Astrocyte (in vitro differentiated cells and primary cell): ENCODE measurements around the gene ADCY4. TPM values are rescaled to one million over a fixed set of nuclear protein-coding genes. Genes with fewer than 3 reads are reported as not detected.

ENCODE experiments used
- DNase-seq: peaks from one replicate; pipeline ENCODE4 v3.0.0-alpha.2; 2010; ENCODE audit warnings: low read depth
- FAIRE-seq: peaks from 2 replicates; lab custom pipeline; 2011; peaks lifted over from hg19 to GRCh38; lab: Jason Lieb, UNC
- H2AFZ ChIP-seq: 2 replicates; pipeline ENCODE4 v1.6.0; 2012; ENCODE audit warnings: low read depth, low read length, inconsistent platforms
- H3K27ac ChIP-seq: 2 replicates; pipeline ENCODE4 v1.5.1; 2011; ENCODE audit warnings: low read depth, low read length, inconsistent platforms
- H3K27me3 ChIP-seq: 2 replicates; pipeline ENCODE4 v1.6.0; 2011; ENCODE audit warnings: low read length, inconsistent platforms; ENCODE audit not compliant: insufficient read depth
- H3K36me3 ChIP-seq: 2 replicates; pipeline ENCODE4 v1.5.1; 2011; ENCODE audit warnings: low read length, inconsistent platforms; ENCODE audit not compliant: insufficient read depth
- H3K4me1 ChIP-seq: 2 replicates; pipeline ENCODE4 v1.5.1; 2011; ENCODE audit warnings: low read length, inconsistent platforms; ENCODE audit not compliant: insufficient read depth
- H3K4me2 ChIP-seq: 2 replicates; pipeline ENCODE4 v1.6.0; 2012; ENCODE audit warnings: low read length, inconsistent platforms
- H3K4me3 ChIP-seq: 2 replicates; pipeline ENCODE4 v1.5.1; 2011; ENCODE audit warnings: low read depth, mild to moderate bottlenecking, low read length, inconsistent platforms; ENCODE audit not compliant: insufficient read depth
- H3K79me2 ChIP-seq: 2 replicates; pipeline ENCODE4 v1.6.0; 2012; ENCODE audit warnings: mild to moderate bottlenecking, low read length, inconsistent platforms; ENCODE audit not compliant: insufficient read depth
- H3K9ac ChIP-seq: 2 replicates; pipeline ENCODE4 v1.6.0; 2012; ENCODE audit warnings: mild to moderate bottlenecking, low read length, inconsistent platforms
- H3K9me3 ChIP-seq: 2 replicates; pipeline ENCODE4 v1.5.1; 2012; ENCODE audit warnings: low read depth, mild to moderate bottlenecking, low read length, inconsistent platforms; ENCODE audit not compliant: insufficient read depth
- H4K20me1 ChIP-seq: 2 replicates; pipeline ENCODE4 v1.6.0; 2012; ENCODE audit warnings: low read length, inconsistent platforms; ENCODE audit not compliant: insufficient read depth
- H3K27ac Mint-ChIP-seq: one replicate; pipeline ENCODE4 v1.8.0; 2021; ENCODE audit warnings: mild to moderate bottlenecking, mixed read lengths; ENCODE audit not compliant: unreplicated experiment
- H3K27me3 Mint-ChIP-seq: one replicate; pipeline ENCODE4 v1.8.0; 2021; ENCODE audit warnings: low read depth, mixed read lengths; ENCODE audit not compliant: unreplicated experiment
- H3K36me3 Mint-ChIP-seq: one replicate; pipeline ENCODE4 v1.8.0; 2021; ENCODE audit warnings: low read depth, mixed read lengths; ENCODE audit not compliant: unreplicated experiment
- H3K4me1 Mint-ChIP-seq: one replicate; pipeline ENCODE4 v1.8.0; 2021; ENCODE audit warnings: low read depth, mixed read lengths; ENCODE audit not compliant: unreplicated experiment
- H3K4me3 Mint-ChIP-seq: one replicate; pipeline ENCODE4 v1.8.0; 2021; ENCODE audit warnings: mild to moderate bottlenecking, moderate library complexity, mixed read lengths; ENCODE audit not compliant: unreplicated experiment
- H3K9me3 Mint-ChIP-seq: one replicate; pipeline ENCODE4 v1.8.0; 2021; ENCODE audit warnings: mild to moderate bottlenecking, mixed read lengths; ENCODE audit not compliant: unreplicated experiment
- EZH2 ChIP-seq: IDR thresholded peaks from 2 replicates; pipeline ENCODE4 v1.6.1; 2012; ENCODE audit warnings: mild to moderate bottlenecking, low read length, inconsistent platforms; ENCODE audit not compliant: insufficient read depth
- total RNA-seq: library from RNA; stranded (reverse); gene quantifications from 2 replicates; pipeline ENCODE4 v1.2.1, GENCODE V29; 2021
- TF ChIP-seq, protein P1 (sequence below): IDR thresholded peaks from 2 replicates; pipeline ENCODE4 v1.5.1; 2011; ENCODE audit warnings: low read depth, mild to moderate bottlenecking, inconsistent platforms, low read length, moderate library complexity; ENCODE audit not compliant: insufficient read depth

The ADCY4 gene
- total RNA-seq, 1 donor from 2014 or later = 0.32 TPM

DNA sequence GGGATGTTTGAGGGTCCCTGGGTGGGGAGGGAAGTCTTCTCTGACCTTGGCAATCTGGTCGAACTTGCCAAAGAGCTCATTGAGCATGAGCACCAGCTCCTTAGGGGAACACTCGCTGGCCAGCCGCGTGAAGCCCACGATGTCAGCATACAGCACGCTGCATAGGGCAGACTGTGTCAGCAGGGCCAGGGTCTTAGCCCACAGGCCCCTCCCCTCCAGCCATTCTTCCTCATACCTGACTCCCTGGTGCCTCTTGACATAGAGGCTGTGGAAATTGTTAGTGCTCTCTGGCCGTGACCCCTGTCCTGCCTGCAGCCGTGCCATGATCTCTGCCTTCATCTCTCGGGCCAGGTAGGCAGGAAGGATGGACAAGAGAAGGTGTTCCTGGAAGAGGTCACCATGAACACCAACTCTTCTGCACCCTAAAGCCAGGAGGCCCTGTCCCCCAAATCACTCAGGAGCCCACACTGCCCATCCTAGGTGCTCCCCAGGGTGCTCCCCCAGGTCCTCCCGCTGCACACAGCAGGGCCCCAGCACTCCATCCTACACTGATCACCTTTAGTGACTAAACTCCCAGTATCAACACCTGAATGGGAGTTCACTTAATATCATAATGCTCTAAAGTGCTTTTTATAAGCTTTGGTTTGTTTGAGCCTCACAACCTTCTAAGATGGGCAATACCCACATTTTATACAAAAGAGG is 3.7 kb downstream of the ADCY4 start:
- Histone ChIP-seq H3K9ac (no peak overlapping the region), H3K4me2 (no peak overlapping the region), H3K4me1 (peaks cover 16% of the 10 kb centered on the region), H3K27ac (no peak overlapping the region), H3K4me3 (no peak overlapping the region), H3K27me3 (peaks cover 35% of the 10 kb centered on the region), H3K79me2 (no peaks in the 10 kb centered on the region), H4K20me1 (no peaks in the 10 kb centered on the region), H3K9me3 (no peaks in the 10 kb centered on the region), H2AFZ (no peak overlapping the region), H3K36me3 (no peaks in the 10 kb centered on the region)
- peaks cover 3% of the 10 kb centered on the region for H3K9me3 Mint-ChIP-seq
- no peak overlapping the region for H3K4me3 Mint-ChIP-seq
- H3K4me1 Mint-ChIP-seq = no peaks in the 10 kb centered on the region
- no peak for DNase-seq
- H3K36me3 Mint-ChIP-seq = no peaks in the 10 kb centered on the region
- TF ChIP-seq, protein P1, sequence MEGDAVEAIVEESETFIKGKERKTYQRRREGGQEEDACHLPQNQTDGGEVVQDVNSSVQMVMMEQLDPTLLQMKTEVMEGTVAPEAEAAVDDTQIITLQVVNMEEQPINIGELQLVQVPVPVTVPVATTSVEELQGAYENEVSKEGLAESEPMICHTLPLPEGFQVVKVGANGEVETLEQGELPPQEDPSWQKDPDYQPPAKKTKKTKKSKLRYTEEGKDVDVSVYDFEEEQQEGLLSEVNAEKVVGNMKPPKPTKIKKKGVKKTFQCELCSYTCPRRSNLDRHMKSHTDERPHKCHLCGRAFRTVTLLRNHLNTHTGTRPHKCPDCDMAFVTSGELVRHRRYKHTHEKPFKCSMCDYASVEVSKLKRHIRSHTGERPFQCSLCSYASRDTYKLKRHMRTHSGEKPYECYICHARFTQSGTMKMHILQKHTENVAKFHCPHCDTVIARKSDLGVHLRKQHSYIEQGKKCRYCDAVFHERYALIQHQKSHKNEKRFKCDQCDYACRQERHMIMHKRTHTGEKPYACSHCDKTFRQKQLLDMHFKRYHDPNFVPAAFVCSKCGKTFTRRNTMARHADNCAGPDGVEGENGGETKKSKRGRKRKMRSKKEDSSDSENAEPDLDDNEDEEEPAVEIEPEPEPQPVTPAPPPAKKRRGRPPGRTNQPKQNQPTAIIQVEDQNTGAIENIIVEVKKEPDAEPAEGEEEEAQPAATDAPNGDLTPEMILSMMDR = no peak
- no peak for TF ChIP-seq EZH2
- peaks cover 64% of the 10 kb centered on the region for H3K27me3 Mint-ChIP-seq
- no peak for FAIRE-seq
- H3K27ac Mint-ChIP-seq = no peak overlapping the region

DNA sequence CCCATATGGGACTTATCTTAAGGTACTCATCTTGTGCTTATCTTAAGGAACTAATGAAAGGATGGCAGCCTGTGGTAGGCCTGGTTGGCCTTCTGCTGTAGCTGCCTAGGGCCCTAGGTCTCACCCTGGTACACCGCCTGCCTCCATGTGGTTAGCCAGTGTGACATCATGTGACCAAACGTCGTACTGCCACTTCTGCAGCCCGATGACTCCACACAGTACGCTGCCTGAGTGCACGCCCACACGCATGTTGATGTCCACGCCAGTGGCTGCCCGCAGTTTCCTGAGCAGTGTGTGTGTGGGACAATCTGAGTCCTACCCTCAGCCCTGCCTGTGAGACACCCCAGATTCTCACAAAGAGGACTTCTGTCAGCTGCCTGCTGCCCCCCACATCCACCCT is 5.1 kb downstream of the ADCY4 start:
- Mint-ChIP-seq H3K36me3 (no peaks in the 10 kb centered on the region), H3K9me3 (no peaks in the 10 kb centered on the region), H3K4me3 (no peak overlapping the region), H3K4me1 (no peaks in the 10 kb centered on the region), H3K27me3 (peaks cover 59% of the 10 kb centered on the region), H3K27ac (no peak overlapping the region)
- DNase-seq (no peak), FAIRE-seq (no peak)
- H3K79me2 ChIP-seq = no peaks in the 10 kb centered on the region
- no peak overlapping the region for H3K9ac ChIP-seq
- H2AFZ ChIP-seq = no peak overlapping the region
- peaks cover 27% of the 10 kb centered on the region for H3K27me3 ChIP-seq
- TF ChIP-seq EZH2 = no peak
- TF ChIP-seq, protein P1 = no peak
- H3K4me2 ChIP-seq = no peak overlapping the region
- peaks cover 16% of the 10 kb centered on the region for H3K4me1 ChIP-seq
- H3K27ac ChIP-seq = no peak overlapping the region
- no peaks in the 10 kb centered on the region for H3K36me3 ChIP-seq
- no peaks in the 10 kb centered on the region for H3K9me3 ChIP-seq
- H4K20me1 ChIP-seq = no peaks in the 10 kb centered on the region
- no peak overlapping the region for H3K4me3 ChIP-seq

- H3K4me1 Mint-ChIP-seq = no peaks in the 10 kb centered on the region
- no peaks in the 10 kb centered on the region for H3K9me3 Mint-ChIP-seq
- H3K36me3 ChIP-seq = no peaks in the 10 kb centered on the region
- no peak overlapping the region for H3K27ac Mint-ChIP-seq
- H3K4me3 Mint-ChIP-seq = no peak overlapping the region
- no peak overlapping the region for H3K9ac ChIP-seq
- H3K4me3 ChIP-seq = no peak overlapping the region
- H2AFZ ChIP-seq = no peak overlapping the region
- no peak overlapping the region for H3K4me2 ChIP-seq
- DNase-seq (no peak), FAIRE-seq (no peak)
- no peak for TF ChIP-seq EZH2
- TF ChIP-seq, protein P1 = no peak
- H3K4me1 ChIP-seq = peaks cover 15% of the 10 kb centered on the region
- H4K20me1 ChIP-seq = no peaks in the 10 kb centered on the region
- H3K27me3 Mint-ChIP-seq = peaks cover 56% of the 10 kb centered on the region
- H3K36me3 Mint-ChIP-seq = no peaks in the 10 kb centered on the region
- H3K27ac ChIP-seq = no peak overlapping the region
- no peaks in the 10 kb centered on the region for H3K9me3 ChIP-seq
- H3K27me3 ChIP-seq = peaks cover 22% of the 10 kb centered on the region
- no peaks in the 10 kb centered on the region for H3K79me2 ChIP-seq
Measured at GRCh38 chr14:24329073-24329663, 5.7 kb downstream of the ADCY4 start.
